SJSA1 (cell line): ENCODE results near the gene ASIC2. TPM values are rescaled to one million over a fixed set of nuclear protein-coding genes. Genes with fewer than 3 reads are reported as not detected.

Experiments
- DNase-seq, 2 experiments: peaks; one replicate each; pipeline ENCODE4 v3.0.0-alpha.2; 2015 to 2020; ENCODE audit warnings: low spot score in 2 of 2, low read depth in 1 of 2
- H3K27ac ChIP-seq: fragments of 250-450 bp; sonication (Bioruptor Pico); 2 replicates; pipeline ENCODE4 v1.5.1; 2020; ENCODE audit warnings: mild to moderate bottlenecking, moderate library complexity
- H3K27me3 ChIP-seq: fragments of 250-450 bp; sonication (Bioruptor Pico); replicated peaks from 2 replicates; pipeline ENCODE4 v1.5.1; 2020; ENCODE audit warnings: mild to moderate bottlenecking, moderate library complexity
- H3K36me3 ChIP-seq: fragments of 250-450 bp; sonication (Bioruptor Pico); 2 replicates; pipeline ENCODE4 v1.5.1; 2020; ENCODE audit warnings: mild to moderate bottlenecking
- H3K4me1 ChIP-seq: fragments of 250-450 bp; sonication (Bioruptor Pico); replicated peaks from 2 replicates; pipeline ENCODE4 v1.6.1; 2021; ENCODE audit warnings: mild to moderate bottlenecking
- H3K4me3 ChIP-seq: fragments of 250-450 bp; sonication (Bioruptor Pico); 2 replicates; pipeline ENCODE4 v1.5.1; 2020; ENCODE audit warnings: mild to moderate bottlenecking
- H3K9me3 ChIP-seq: fragments of 250-450 bp; sonication (Bioruptor Pico); replicated peaks from 2 replicates; pipeline ENCODE4 v1.5.1; 2020; ENCODE audit warnings: mild to moderate bottlenecking
- total RNA-seq: library from RNA; depleted of rRNA; stranded (reverse); fragments of >200 nt; shearing (Covaris generic); gene quantifications from 2 replicates; pipeline ENCODE4 v1.2.3, GENCODE V29; 2014; rRNA removed

The ASIC2 gene
- total RNA-seq: not detected in 2 replicates

DNA sequence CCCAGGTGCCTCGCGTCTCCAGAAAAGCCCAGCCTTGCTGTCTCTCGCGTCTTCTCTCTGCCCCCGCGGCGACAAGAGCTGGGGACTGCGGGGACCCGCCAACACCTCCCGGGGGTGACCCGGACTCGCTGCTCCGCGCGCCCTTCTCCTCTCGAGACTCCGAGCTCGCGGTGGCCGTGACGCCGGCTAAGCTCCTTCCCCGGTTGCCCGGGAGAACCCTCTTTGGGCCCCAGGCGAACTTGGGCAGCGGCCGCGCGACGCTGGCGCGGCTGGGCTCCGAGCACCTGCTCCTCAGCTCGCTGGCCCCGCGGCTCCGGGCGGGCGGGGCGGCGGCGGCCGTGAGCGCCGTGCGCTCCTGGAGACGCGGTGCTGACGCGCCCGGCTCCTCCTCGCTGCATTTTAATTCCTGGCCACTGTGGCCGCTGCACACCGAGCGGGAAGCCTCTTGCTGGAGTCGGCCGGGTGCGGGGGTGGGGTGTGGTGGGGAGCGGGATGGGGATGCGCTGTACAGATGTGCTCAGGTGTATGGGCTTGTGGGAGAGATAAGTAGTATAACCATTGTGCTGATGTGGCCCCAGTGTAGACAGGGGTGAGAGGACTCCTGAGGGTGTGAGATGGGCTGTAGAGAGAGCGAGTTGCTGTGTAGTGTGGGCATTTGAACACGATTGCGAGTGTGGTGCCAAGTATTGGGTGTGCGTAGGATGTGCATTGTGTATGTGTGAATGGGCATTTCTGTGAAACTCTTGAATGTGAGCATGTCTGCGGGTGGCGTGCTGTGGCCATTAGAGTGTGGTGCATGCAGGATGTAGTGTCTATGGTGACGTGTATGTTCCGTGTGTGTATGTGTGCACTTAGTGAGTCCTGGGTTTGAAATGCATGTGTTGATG is at the start of gene ASIC2:
Gene ASIC2 (minus strand): TSS at position 315 of the 887 bp plus-strand sequence.
- no peak for DNase-seq
- H3K27me3 ChIP-seq: peaks cover 54% of the 10 kb centered on the region
- H3K9me3 ChIP-seq: peaks cover 5% of the 10 kb centered on the region; the same call in 1 of the 2 replicates
- no peak within 1 kb of the TSS for H3K27ac ChIP-seq
- peaks cover 10% of the 10 kb centered on the region for H3K4me1 ChIP-seq
- H3K36me3 ChIP-seq: no peaks in the 10 kb centered on the region
- H3K4me3 ChIP-seq: no peak within 1 kb of the TSS

DNA sequence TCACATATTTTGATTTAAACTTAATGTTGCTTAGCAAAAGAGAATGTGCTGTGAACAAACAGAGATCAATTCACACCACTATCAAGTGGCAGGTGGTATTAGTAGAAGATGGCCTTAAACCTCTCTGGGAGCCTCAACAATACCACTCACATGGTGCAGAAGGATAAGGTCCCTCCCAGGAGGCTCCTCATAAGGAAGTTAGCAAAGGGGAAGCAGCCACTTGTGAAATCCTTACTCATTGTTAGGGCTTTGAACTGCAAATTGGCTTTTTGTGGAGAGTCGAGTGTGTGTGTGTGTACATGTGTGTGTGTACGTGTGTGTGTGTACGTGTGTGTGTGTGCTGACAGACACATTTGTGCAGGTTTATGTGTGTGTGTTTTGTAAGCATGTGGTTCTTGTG is 48.9 kb upstream of the ASIC2 start:
- Histone ChIP-seq H3K9me3 (no peaks in the 10 kb centered on the region), H3K27me3 (0 out of 2 replicates have a peak, but pooled peaks cover 4% of the 10 kb centered on the region), H3K4me1 (no peaks in the 10 kb centered on the region), H3K36me3 (no peaks in the 10 kb centered on the region), H3K27ac (no peak overlapping the region), H3K4me3 (no peak overlapping the region)
- no peak for DNase-seq

DNA sequence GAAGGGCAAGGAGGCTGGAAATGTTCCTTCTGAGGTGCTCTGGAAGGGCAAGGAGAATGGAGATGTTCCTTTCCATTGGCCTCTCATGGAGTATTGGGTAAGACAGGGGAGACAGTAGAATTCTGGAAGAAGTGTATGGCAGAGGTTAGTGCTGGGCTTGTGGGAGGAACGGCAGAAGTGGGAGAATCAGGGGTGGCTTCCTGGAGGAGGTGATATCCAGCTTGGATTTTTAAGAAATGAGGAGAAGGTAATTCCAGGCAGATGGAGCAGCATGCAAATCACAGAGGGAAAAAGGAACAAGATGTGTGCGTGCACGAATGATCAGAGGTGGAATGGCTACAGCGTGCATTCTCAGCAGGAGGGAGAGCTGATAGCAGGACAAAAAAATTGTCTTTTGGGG is 45.1 kb upstream of the ASIC2 start:
- DNase-seq: no peak
- Histone ChIP-seq H3K27me3 (0 out of 2 replicates have a peak, but pooled peaks cover 4% of the 10 kb centered on the region), H3K4me1 (no peaks in the 10 kb centered on the region)

DNA sequence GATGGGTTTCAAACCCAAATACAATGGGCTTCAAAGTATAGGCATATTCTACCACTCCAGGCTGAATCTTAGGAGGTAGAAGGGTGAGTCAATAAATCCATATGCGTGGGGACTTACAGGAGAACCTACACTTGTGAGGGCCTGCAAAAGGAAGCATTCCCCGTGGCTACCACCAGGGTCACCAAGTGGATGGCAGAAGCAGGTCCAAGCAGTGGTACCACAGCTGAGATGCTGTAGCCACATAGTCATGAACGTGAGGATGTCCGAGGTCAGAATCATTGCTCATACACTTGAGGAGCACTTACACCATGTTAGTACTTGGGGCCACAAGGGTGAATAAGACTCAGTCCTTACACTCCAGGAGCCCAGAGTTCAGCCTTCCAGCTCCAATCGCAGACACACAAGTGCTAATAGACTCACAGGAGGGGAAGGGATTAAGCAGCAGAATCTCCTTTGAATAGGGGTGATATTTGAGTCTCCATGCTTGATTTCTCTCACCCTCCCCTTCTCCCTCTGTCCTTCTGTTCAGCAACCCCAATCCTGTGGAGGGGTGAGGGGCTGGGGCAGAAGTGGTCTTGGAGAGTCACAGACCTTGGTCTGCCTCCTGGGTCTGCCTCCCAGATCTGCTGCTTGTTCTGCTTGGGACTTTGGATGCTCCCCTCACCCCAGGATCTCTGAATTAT is 42.5 kb upstream of the ASIC2 start:
- DNase-seq: no peak
- Histone ChIP-seq H3K4me1 (no peaks in the 10 kb centered on the region), H3K27ac (no peak overlapping the region), H3K36me3 (no peaks in the 10 kb centered on the region), H3K9me3 (no peaks in the 10 kb centered on the region), H3K4me3 (no peak overlapping the region), H3K27me3 (0 out of 2 replicates have a peak, but pooled peaks cover 4% of the 10 kb centered on the region)

More for the DNA sequence above, 45.1 kb upstream of the ASIC2 start:
- H3K27ac ChIP-seq: no peak overlapping the region
- H3K9me3 ChIP-seq: no peaks in the 10 kb centered on the region
- no peak overlapping the region for H3K4me3 ChIP-seq
- H3K36me3 ChIP-seq: no peaks in the 10 kb centered on the region

DNA sequence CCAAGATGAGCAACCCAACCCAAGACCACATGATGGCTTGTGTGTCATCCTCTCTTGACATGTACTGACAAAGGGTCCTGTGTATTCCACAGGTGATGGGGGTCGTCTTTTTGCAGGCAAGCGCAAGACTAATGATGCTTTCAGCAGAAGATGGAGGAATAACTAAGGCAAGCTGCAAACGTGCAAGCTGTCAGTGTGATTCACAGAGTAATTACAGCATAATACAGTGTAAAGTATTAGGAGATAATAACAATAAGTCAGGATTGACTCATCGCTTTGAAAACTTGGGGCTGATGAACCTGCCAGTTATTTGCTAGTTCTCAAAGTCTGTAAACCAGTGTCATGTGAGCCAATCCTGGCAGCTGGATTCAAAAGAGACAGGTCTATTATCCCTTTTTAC is 41.6 kb upstream of the ASIC2 start:
- 0 out of 2 replicates have a peak, but pooled peaks cover 4% of the 10 kb centered on the region for H3K27me3 ChIP-seq
- H3K36me3 ChIP-seq: no peaks in the 10 kb centered on the region
- no peak for DNase-seq
- H3K4me1 ChIP-seq: no peaks in the 10 kb centered on the region
- H3K27ac ChIP-seq: no peak overlapping the region
- no peaks in the 10 kb centered on the region for H3K9me3 ChIP-seq
- H3K4me3 ChIP-seq: no peak overlapping the region

DNA sequence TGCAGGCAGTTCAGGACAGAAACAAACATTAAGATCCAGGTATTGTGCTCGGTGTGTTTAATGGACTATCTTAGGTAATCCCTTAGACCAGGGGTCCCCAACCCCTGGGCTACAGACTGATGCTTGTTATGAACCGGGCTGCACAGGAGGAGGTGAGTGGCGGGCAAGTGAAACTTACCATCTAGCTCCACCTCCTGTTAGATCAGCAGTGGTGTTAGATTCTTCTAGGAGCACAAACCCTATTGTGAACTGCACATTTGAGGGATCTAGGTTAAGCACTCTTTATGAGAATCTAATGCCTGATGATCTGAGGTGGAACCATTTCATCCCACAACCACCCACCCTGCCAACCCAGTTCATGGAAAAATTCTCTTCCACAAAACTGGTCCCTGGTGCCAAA is 37.8 kb upstream of the ASIC2 start:
- Histone ChIP-seq H3K27me3 (no peaks in the 10 kb centered on the region), H3K36me3 (no peaks in the 10 kb centered on the region), H3K9me3 (no peaks in the 10 kb centered on the region), H3K27ac (no peak overlapping the region), H3K4me1 (no peaks in the 10 kb centered on the region), H3K4me3 (no peak overlapping the region)
- no peak for DNase-seq

DNA sequence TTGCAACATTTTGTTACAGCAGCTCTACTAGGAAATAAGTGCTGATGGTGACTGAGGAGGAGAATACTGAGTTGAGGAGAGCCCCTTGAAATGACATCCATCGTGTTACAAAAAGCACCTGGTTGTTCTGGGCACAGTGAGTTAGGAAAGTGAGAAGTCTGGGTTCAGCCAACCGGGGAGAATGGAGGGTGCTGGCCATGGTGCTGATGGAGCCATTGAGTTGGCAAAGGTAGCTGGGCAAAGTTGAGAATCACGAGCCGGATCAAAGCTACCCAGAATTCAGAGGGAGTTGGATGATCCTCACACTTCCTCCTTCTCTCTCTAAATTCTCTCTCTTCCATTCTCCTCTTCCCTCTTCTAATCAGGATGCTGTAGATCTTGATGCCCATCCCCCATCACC is 35.0 kb upstream of the ASIC2 start:
- no peaks in the 10 kb centered on the region for H3K4me1 ChIP-seq
- H3K36me3 ChIP-seq: no peaks in the 10 kb centered on the region
- no peaks in the 10 kb centered on the region for H3K27me3 ChIP-seq
- H3K27ac ChIP-seq: no peak overlapping the region
- no peak for DNase-seq
- H3K4me3 ChIP-seq: no peak overlapping the region
- H3K9me3 ChIP-seq: no peaks in the 10 kb centered on the region

DNA sequence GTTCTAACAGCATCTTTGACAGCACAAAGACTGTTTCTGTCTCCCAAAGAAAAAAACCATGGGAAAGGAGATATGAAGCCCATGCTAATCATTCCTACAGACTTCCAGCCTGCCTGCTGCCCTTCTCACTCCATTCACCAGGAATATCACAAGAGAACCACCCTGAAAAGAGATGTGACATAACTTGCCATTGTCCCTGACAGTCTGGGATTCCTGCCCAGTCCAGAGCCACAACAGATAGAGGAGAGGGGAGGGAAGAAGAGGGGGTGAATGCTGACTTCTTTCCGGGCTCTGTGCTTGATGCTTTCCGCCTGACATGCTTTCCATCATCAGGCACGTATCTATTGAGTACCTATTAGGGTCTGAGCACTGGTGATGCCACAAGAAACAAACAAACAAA is 31.6 kb upstream of the ASIC2 start:
- H3K27me3 ChIP-seq: no peaks in the 10 kb centered on the region
- H3K36me3 ChIP-seq: no peaks in the 10 kb centered on the region
- H3K4me1 ChIP-seq: no peaks in the 10 kb centered on the region
- DNase-seq: no peak
- no peak overlapping the region for H3K27ac ChIP-seq
- H3K4me3 ChIP-seq: no peak overlapping the region
- no peaks in the 10 kb centered on the region for H3K9me3 ChIP-seq

DNA sequence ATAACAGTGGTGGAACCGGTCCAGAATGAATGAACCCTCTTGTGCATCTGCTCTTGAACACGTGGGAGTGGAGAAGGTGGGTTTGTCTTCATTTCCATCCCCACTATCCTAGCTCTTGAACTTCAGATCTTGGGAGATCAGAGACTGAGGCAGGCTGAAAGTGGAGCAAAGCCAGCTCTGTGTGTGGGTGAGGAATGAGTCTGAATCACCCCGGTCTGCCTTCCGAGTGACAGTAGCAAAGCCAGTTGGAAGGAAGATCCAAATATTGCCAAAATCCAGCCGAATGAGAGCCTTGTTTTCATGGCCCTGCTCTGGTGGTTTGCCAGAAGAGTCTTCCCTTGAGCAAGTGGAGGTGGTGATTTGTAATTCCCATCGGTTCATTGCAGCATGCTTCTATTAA is 29.0 kb upstream of the ASIC2 start:
- H3K27me3 ChIP-seq: no peaks in the 10 kb centered on the region
- no peaks in the 10 kb centered on the region for H3K9me3 ChIP-seq
- no peak overlapping the region for H3K4me3 ChIP-seq
- no peaks in the 10 kb centered on the region for H3K36me3 ChIP-seq
- no peak overlapping the region for H3K27ac ChIP-seq
- H3K4me1 ChIP-seq: no peaks in the 10 kb centered on the region
- DNase-seq: no peak

DNA sequence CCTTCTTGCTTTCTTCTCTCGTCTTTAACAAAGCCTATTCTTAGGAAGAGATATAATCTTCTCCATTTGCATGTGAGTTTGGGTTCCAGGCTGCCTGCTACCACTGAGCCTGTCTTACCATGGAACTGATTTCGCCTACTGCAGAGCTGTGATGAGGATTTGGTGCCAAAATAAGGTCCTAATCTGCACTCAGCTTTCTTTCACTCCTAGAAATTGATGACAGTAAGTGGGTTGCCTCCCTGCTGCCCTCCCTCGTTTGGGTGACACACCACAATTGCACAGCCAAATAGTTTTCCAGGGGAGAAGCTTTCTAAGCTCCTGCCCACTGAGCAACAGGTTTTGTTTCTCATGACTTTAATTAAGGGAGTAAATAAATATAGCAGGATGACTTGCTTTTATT is 25.1 kb upstream of the ASIC2 start:
- DNase-seq: no peak
- H3K4me1 ChIP-seq: no peaks in the 10 kb centered on the region
- H3K4me3 ChIP-seq: no peak overlapping the region
- H3K36me3 ChIP-seq: no peaks in the 10 kb centered on the region
- H3K27me3 ChIP-seq: no peaks in the 10 kb centered on the region
- no peaks in the 10 kb centered on the region for H3K9me3 ChIP-seq
- H3K27ac ChIP-seq: no peak overlapping the region

DNA sequence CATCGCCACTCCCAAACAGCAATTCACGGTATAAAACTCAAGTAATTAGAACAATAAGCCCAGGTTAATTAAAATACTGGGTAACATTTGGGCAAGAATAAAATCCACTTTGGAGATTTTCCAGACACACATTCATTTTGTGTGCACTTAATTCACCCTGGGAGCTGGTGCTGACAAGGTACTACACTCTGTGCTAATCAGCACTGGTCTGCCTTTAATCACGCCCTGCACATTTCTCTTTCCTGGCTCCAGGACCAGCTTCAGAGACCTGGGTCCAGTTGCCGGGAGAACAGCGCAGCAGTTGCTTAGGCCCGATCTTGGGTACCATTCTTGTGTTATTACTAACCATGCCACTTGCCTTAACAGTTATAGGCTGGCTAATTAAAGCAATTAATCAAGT is 23.7 kb upstream of the ASIC2 start:
- no peaks in the 10 kb centered on the region for H3K27me3 ChIP-seq
- no peak for DNase-seq
- H3K4me1 ChIP-seq: no peaks in the 10 kb centered on the region
- no peaks in the 10 kb centered on the region for H3K36me3 ChIP-seq
- no peak overlapping the region for H3K27ac ChIP-seq
- H3K9me3 ChIP-seq: no peaks in the 10 kb centered on the region
- H3K4me3 ChIP-seq: no peak overlapping the region

DNA sequence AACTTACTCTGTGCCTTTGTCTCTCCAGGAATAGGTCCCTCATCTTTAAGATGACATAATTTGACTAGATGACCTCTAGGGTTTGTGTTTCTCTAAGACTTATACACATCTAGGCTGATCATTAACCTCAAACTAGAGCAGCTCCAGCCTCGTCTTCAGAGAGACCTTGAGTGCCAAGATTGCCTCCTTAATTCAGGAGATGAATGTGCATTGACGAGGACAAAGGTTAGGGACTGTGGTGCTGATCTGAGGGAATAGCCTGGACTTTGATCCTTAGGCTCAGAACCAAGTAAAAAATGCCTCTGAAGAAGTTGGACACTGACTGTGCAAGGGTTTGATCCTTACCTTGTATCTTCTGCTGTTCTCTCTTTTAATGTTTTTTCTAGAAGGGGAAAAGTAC is 17.2 kb upstream of the ASIC2 start:
- H3K36me3 ChIP-seq: no peaks in the 10 kb centered on the region
- H3K27me3 ChIP-seq: no peaks in the 10 kb centered on the region
- no peaks in the 10 kb centered on the region for H3K4me1 ChIP-seq
- no peaks in the 10 kb centered on the region for H3K9me3 ChIP-seq
- H3K27ac ChIP-seq: no peak overlapping the region
- no peak overlapping the region for H3K4me3 ChIP-seq
- no peak for DNase-seq

DNA sequence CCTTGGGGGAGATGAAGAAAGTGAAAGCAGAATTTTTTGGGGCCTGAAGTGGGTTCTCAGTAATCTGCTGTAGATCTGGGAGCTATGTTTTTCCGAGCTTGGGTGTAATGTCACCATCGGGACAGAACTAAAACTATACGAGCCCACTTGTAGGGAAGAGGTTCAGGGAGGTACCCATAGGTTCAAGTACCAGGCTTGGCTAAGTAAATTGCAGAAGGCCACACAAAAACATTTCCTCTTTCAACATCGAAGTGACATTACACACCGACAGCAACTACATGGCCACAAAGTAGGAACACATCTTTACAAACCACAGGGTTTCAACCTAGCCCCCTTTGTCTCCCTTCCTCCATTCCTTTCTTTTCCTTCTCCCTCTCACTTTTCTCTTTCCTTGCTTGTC is 10.2 kb upstream of the ASIC2 start:
- H3K27me3 ChIP-seq: no peaks in the 10 kb centered on the region
- H3K9me3 ChIP-seq: no peaks in the 10 kb centered on the region
- no peak overlapping the region for H3K4me3 ChIP-seq
- H3K27ac ChIP-seq: no peak overlapping the region
- no peaks in the 10 kb centered on the region for H3K36me3 ChIP-seq
- no peak for DNase-seq
- no peaks in the 10 kb centered on the region for H3K4me1 ChIP-seq

DNA sequence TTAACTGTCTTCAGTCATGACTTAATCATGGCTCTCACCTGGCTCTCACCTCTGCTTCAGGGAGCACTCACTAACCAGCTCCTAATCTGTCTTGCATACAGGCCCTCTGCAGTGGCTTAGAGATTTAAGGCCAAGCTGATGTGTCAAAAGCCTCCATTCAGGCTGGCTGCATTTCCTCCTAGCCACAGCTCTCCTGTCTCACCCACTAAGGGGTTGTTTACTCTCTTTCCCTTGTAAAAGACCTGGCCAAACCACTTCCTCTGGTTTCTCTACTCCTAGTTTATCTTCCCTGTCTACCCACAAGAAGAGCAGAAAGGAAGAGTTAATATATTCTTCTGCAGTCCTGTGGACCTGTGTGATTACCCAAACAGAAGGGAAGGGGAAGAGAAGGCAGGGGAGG is 9.3 kb upstream of the ASIC2 start:
- Histone ChIP-seq H3K27ac (no peak overlapping the region), H3K36me3 (no peaks in the 10 kb centered on the region), H3K4me1 (no peaks in the 10 kb centered on the region), H3K27me3 (no peaks in the 10 kb centered on the region), H3K9me3 (no peaks in the 10 kb centered on the region), H3K4me3 (no peak overlapping the region)
- no peak for DNase-seq
